IMR-90 (cell line): ENCODE measurements around the gene TEDC1. TPM values are rescaled to one million over a fixed set of nuclear protein-coding genes. Genes with fewer than 3 reads are reported as not detected.

ENCODE experiments used
- ATAC-seq: fragments of 200-7000 bp; cut with Tn5 transposase; 2 replicates; pipeline ENCODE4 v1.9.1; 2020; ENCODE audit warnings: low read depth, mild to moderate bottlenecking, moderate library complexity
- BruUV-seq: library from RNA; stranded (reverse); fragments of 400-500 nt; replicated peaks from 2 replicates; lab custom pipeline; 2021; lab: Mats Ljungman, UMichigan
- CTCF ChIA-PET: fragments of 300-600 bp; formaldehyde crosslinking; extraction: SDS; loops from one replicate; lab custom pipeline; 2021; ENCODE audit warnings: antibody characterized with exemption; lab: Yijun Ruan, JAX
- POLR2A ChIA-PET: fragments of 300-600 bp; sonication (Branson Sonifier 250); formaldehyde crosslinking; loops from one replicate; lab custom pipeline; 2022; ENCODE audit warnings: antibody characterized with exemption; ENCODE audit not compliant: unreplicated experiment; lab: Charles Lee
- DNase-seq: peaks from one replicate; pipeline ENCODE4 v3.0.0; 2013
- H2AFZ ChIP-seq: replicated peaks from 2 replicates; pipeline ENCODE3; 2013; ENCODE audit warnings: low read length, mild to moderate bottlenecking; ENCODE audit not compliant: poor library complexity
- H2AK5ac ChIP-seq: 2 replicates; pipeline ENCODE4 v1.6.1; 2013; ENCODE audit warnings: low read depth, low read length, inconsistent platforms
- H2AK9ac ChIP-seq: replicated peaks from 2 replicates; pipeline ENCODE3; 2013; ENCODE audit warnings: mild to moderate bottlenecking, low read depth, low read length, moderate library complexity; ENCODE audit not compliant: poor library complexity
- H2BK120ac ChIP-seq: 2 replicates; pipeline ENCODE4 v1.6.1; 2013; ENCODE audit warnings: low read depth, low read length, inconsistent platforms
- H2BK15ac ChIP-seq: 3 replicates; pipeline ENCODE4 v1.6.1; 2013; ENCODE audit warnings: low read depth, low read length, inconsistent platforms
- H2BK20ac ChIP-seq: 2 replicates; pipeline ENCODE4 v1.6.1; 2013; ENCODE audit warnings: low read depth, mild to moderate bottlenecking, inconsistent platforms, low read length, moderate library complexity
- H2BK5ac ChIP-seq: 2 replicates; pipeline ENCODE4 v1.6.1; 2013; ENCODE audit warnings: mild to moderate bottlenecking, low read depth, low read length, inconsistent platforms; ENCODE audit not compliant: poor library complexity, severe bottlenecking
- H3K14ac ChIP-seq: replicated peaks from 2 replicates; pipeline ENCODE4 v1.6.1; 2013; ENCODE audit warnings: low read depth, low read length, inconsistent platforms
- H3K18ac ChIP-seq: 2 replicates; pipeline ENCODE4 v1.6.1; 2013; ENCODE audit warnings: low read depth, low read length, control low read depth
- H3K23ac ChIP-seq: 2 replicates; pipeline ENCODE4 v1.6.1; 2013; ENCODE audit warnings: low read depth, low read length, inconsistent platforms
- H3K27ac ChIP-seq: 2 replicates; pipeline ENCODE4 v1.5.1; 2013; ENCODE audit warnings: mild to moderate bottlenecking, control low read depth, low read length; ENCODE audit not compliant: insufficient read depth
- H3K27me3 ChIP-seq: 2 replicates; pipeline ENCODE4 v1.6.1; 2013; ENCODE audit warnings: low read length; ENCODE audit not compliant: control insufficient read depth, insufficient read depth
- H3K36me3 ChIP-seq: 2 replicates; pipeline ENCODE4 v1.6.1; 2013; ENCODE audit warnings: low read length, mixed read lengths; ENCODE audit not compliant: control insufficient read depth, insufficient read depth
- H3K4ac ChIP-seq: 2 replicates; pipeline ENCODE4 v1.6.1; 2013; ENCODE audit warnings: low read depth, low read length, inconsistent platforms
- H3K4me1 ChIP-seq: 2 replicates; pipeline ENCODE4 v1.6.1; 2013; ENCODE audit warnings: low read length, mixed read lengths; ENCODE audit not compliant: control insufficient read depth, insufficient read depth
- H3K4me2 ChIP-seq: 2 replicates; pipeline ENCODE4 v1.6.1; 2013; ENCODE audit warnings: low read depth, mild to moderate bottlenecking, control low read depth, low read length, moderate library complexity
- H3K4me3 ChIP-seq: 2 replicates; pipeline ENCODE4 v1.5.1; 2013; ENCODE audit warnings: low read depth, mild to moderate bottlenecking, control low read depth, low read length, moderate library complexity; ENCODE audit not compliant: insufficient read depth
- H3K56ac ChIP-seq: 2 replicates; pipeline ENCODE4 v1.6.1; 2013; ENCODE audit warnings: low read length, inconsistent platforms; ENCODE audit not compliant: insufficient read depth; ENCODE audit errors: extremely low read depth
- H3K79me1 ChIP-seq, 2 experiments: 2 replicates each; pipeline ENCODE4 v1.6.1; 2013; ENCODE audit warnings: low read length in 2 of 2, inconsistent platforms in 1 of 2, low read depth in 1 of 2
- H3K9ac ChIP-seq: 2 replicates; pipeline ENCODE4 v1.6.1; 2013; ENCODE audit warnings: low read depth, low read length, control low read depth
- H3K9me1 ChIP-seq: 2 replicates; pipeline ENCODE4 v1.6.1; 2013; ENCODE audit warnings: low read length, inconsistent platforms; ENCODE audit not compliant: insufficient read depth
- H3K9me3 ChIP-seq: 2 replicates; pipeline ENCODE4 v1.6.1; 2013; ENCODE audit warnings: low read length; ENCODE audit not compliant: control insufficient read depth, insufficient read depth
- H4K20me1 ChIP-seq: 2 replicates; pipeline ENCODE4 v1.6.1; 2013; ENCODE audit warnings: low read length, inconsistent platforms; ENCODE audit not compliant: insufficient read depth
- H4K5ac ChIP-seq: 2 replicates; pipeline ENCODE4 v1.6.1; 2013; ENCODE audit warnings: mild to moderate bottlenecking, low read depth, low read length, control low read depth
- H4K8ac ChIP-seq, 2 experiments: 2 replicates each; pipeline ENCODE4 v1.6.1; 2013; ENCODE audit warnings: low read depth in 2 of 2, low read length in 2 of 2, control low read depth in 1 of 2, inconsistent platforms in 1 of 2
- H4K91ac ChIP-seq: 2 replicates; pipeline ENCODE4 v1.6.1; 2013; ENCODE audit warnings: low read depth, low read length, inconsistent platforms; ENCODE audit not compliant: insufficient read depth
- BHLHE40 ChIP-seq: fragments of 150-350 bp; IDR thresholded peaks from 2 replicates; pipeline ENCODE4 v1.6.1; 2016; ENCODE audit warnings: mild to moderate bottlenecking, low read depth, low read length
- CEBPB ChIP-seq: IDR thresholded peaks from 2 replicates; pipeline ENCODE4 v1.6.1; 2012; ENCODE audit warnings: low read depth, low read length, improper control_type of control experiment
- CHD1 ChIP-seq: IDR thresholded peaks from 2 replicates; pipeline ENCODE4 v1.6.1; 2012; ENCODE audit warnings: low read depth, low read length, improper control_type of control experiment
- ELK1 ChIP-seq: fragments of 150-350 bp; IDR thresholded peaks from 2 replicates; pipeline ENCODE4 v1.6.1; 2016; ENCODE audit warnings: low read depth, mild to moderate bottlenecking, low read length, moderate library complexity, borderline replicate concordance
- FOS ChIP-seq: fragments of 150-350 bp; IDR thresholded peaks from 2 replicates; pipeline ENCODE4 v1.6.1; 2016; ENCODE audit warnings: low read depth, low read length
- MAZ ChIP-seq: IDR thresholded peaks from 2 replicates; pipeline ENCODE4 v1.6.1; 2012; ENCODE audit warnings: low read depth, mild to moderate bottlenecking, low read length, improper control_type of control experiment, moderate library complexity, borderline replicate concordance
- MXI1 ChIP-seq: IDR thresholded peaks from 2 replicates; pipeline ENCODE4 v1.6.1; 2012; ENCODE audit warnings: low read depth, mild to moderate bottlenecking, low read length, moderate library complexity, borderline replicate concordance
- NFE2L2 ChIP-seq: fragments of 150-350 bp; IDR thresholded peaks from 2 replicates; pipeline ENCODE4 v1.6.1; 2016; ENCODE audit warnings: low read depth, mild to moderate bottlenecking, low read length
- POLR2A ChIP-seq: IDR thresholded peaks from 2 replicates; pipeline ENCODE4 v1.6.1; 2012; ENCODE audit warnings: mild to moderate bottlenecking, low read depth, low read length
- RCOR1 ChIP-seq: IDR thresholded peaks from 2 replicates; pipeline ENCODE4 v1.6.1; 2012; ENCODE audit warnings: mild to moderate bottlenecking, low read length, improper control_type of control experiment; ENCODE audit not compliant: insufficient replicate concordance
- RFX5 ChIP-seq: IDR thresholded peaks from 2 replicates; pipeline ENCODE4 v1.8.0; 2012; ENCODE audit warnings: low read depth, mild to moderate bottlenecking, low read length, moderate library complexity
- SMC3 ChIP-seq: fragments of 150-350 bp; IDR thresholded peaks from 2 replicates; pipeline ENCODE4 v1.6.1; 2016; ENCODE audit warnings: low read depth, mild to moderate bottlenecking, antibody characterized with exemption, low read length, moderate library complexity
- USF2 ChIP-seq: fragments of 150-350 bp; IDR thresholded peaks from 2 replicates; pipeline ENCODE4 v1.6.1; 2017; ENCODE audit warnings: mild to moderate bottlenecking, antibody characterized with exemption, low read length, low read depth
- WGBS, 2 experiments: methylation state at CpG; one replicate each; pipeline versions ENCODE4 v1.1.5 to v1.1.7; 2013; ENCODE audit warnings: missing lambda C conversion rate in 2 of 2; ENCODE audit not compliant: insufficient read length in 1 of 2; ENCODE audit errors: extremely low coverage in 2 of 2; 5-methylcytosine and 5-hydroxymethylcytosine counted together
- dilution Hi-C: fragments of 300-500 bp; cut with HindIII; formaldehyde crosslinking; loops from one replicate; pipeline ENCODE4 v1.14.3; 2018; ENCODE audit warnings: low sequenced_read_pairs; ENCODE audit not compliant: unreplicated experiment
- in situ Hi-C: fragments of 300-500 bp; cut with MboI; formaldehyde crosslinking; loops from 3 replicates; pipeline ENCODE4 v1.14.3; 2019; ENCODE audit warnings: low sequenced_read_pairs, inconsistent platforms, mixed read lengths
- intact Hi-C: fragments of 100-400 bp; cut with micrococcal nuclease; formaldehyde crosslinking; loops from 2 replicates; pipeline ENCODE4 v1.10.0; 2022
- polyA plus RNA-seq, 3 experiments: library from polyadenylated mRNA; depleted of rRNA; stranded (reverse); fragments of >200 nt; gene quantifications; 2 replicates each; pipeline ENCODE4 v1.2.3, GENCODE V29; 2012; ENCODE audit warnings: low replicate concordance in 1 of 3
- total RNA-seq: library from RNA; depleted of rRNA; stranded (reverse); fragments of >200 nt; gene quantifications from 2 replicates; pipeline ENCODE4 v1.2.3, GENCODE V29; 2012
- TF ChIP-seq, protein P1 (sequence below): conservative IDR thresholded peaks from 2 replicates; pipeline ENCODE4 v1.5.1; 2012; ENCODE audit warnings: mild to moderate bottlenecking, low read depth, low read length, improper control_type of control experiment

TEDC1 gene
- total and polyA plus RNA-seq, 2 of the 4 experiments (the other 2 are of a cell fraction): 5.7 to 6.4 TPM

GRCh38 chr14:105507247-105507646, 16.2 kb downstream of the TEDC1 start:
- Histone ChIP-seq H3K79me1 (no peaks in the 10 kb centered on the region), H2AFZ (no peak overlapping the region), H3K23ac (no peak overlapping the region), H2BK20ac (no peak overlapping the region), H4K20me1 (no peaks in the 10 kb centered on the region), H3K18ac (no peak overlapping the region), H3K9ac (no peak overlapping the region), H3K27ac (no peak overlapping the region), H4K5ac (no peak overlapping the region), H2AK9ac (no peak overlapping the region), H3K27me3 (peaks cover 17% of the 10 kb centered on the region), H3K4me2 (no peak overlapping the region), H3K9me1 (no peaks in the 10 kb centered on the region), H3K14ac (no peak overlapping the region), H3K4me1 (no peaks in the 10 kb centered on the region), H3K9me3 (no peaks in the 10 kb centered on the region), H2AK5ac (no peak overlapping the region), H3K4ac (no peak overlapping the region), H2BK5ac (no peak overlapping the region), H3K56ac (no peak overlapping the region), H4K91ac (no peak overlapping the region), H2BK120ac (no peak overlapping the region), H2BK15ac (no peak overlapping the region), H4K8ac (no peak overlapping the region), H3K4me3 (no peak overlapping the region), H3K36me3 (no peaks in the 10 kb centered on the region)
- dilution Hi-C loops (no loop called here), intact Hi-C loops (no loop called here), in situ Hi-C loops (no loop called here)
- BruUV-seq: no TSS peak
- no peak for ATAC-seq
- POLR2A ChIA-PET: no interaction called here
- no peak for DNase-seq
- TF ChIP-seq SMC3 (no peak), BHLHE40 (no peak), RCOR1 (no peak), NFE2L2 (no peak), MXI1 (no peak), CEBPB (no peak), POLR2A (no peak), RFX5 (no peak), MAZ (no peak), ELK1 (no peak), FOS (no peak), USF2 (no peak), CHD1 (no peak)
- TF ChIP-seq, protein P1, sequence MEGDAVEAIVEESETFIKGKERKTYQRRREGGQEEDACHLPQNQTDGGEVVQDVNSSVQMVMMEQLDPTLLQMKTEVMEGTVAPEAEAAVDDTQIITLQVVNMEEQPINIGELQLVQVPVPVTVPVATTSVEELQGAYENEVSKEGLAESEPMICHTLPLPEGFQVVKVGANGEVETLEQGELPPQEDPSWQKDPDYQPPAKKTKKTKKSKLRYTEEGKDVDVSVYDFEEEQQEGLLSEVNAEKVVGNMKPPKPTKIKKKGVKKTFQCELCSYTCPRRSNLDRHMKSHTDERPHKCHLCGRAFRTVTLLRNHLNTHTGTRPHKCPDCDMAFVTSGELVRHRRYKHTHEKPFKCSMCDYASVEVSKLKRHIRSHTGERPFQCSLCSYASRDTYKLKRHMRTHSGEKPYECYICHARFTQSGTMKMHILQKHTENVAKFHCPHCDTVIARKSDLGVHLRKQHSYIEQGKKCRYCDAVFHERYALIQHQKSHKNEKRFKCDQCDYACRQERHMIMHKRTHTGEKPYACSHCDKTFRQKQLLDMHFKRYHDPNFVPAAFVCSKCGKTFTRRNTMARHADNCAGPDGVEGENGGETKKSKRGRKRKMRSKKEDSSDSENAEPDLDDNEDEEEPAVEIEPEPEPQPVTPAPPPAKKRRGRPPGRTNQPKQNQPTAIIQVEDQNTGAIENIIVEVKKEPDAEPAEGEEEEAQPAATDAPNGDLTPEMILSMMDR: no peak
- CTCF ChIA-PET: no interaction called here
- 55% methylated on average over 12 of the region's 17 CpGs; no CpG with 5 or more reads in 1 of the 2 experiments for WGBS, 2 experiments
